Tibial artery (tissue), 4 donors: ENCODE data around the gene AKAP6.

ENCODE experiments used
- DNase-seq, 2 donors: peaks; one replicate each; pipeline ENCODE4 v3.0.0-alpha.2; 2019
- H3K27ac ChIP-seq, 2 donors: fragments of 200-600 bp; sonication (generic) in 1 of 2; 1 replicate in 1 of 2; 2 replicates in 1 of 2; pipeline ENCODE4 v1.5.1; 2018 to 2019; ENCODE audit warnings: mild to moderate bottlenecking in 1 of 2
- H3K27me3 ChIP-seq, 2 donors: fragments of 200-600 bp; sonication (generic) in 1 of 2; one replicate each; pipeline versions ENCODE4 v1.5.1 to v1.6.0; 2016 to 2019
- H3K36me3 ChIP-seq, 3 donors: fragments of 200-600 bp; sonication (generic) in 2 of 3; one replicate each; pipeline ENCODE4 v1.5.1; 2016 to 2019; ENCODE audit warnings: mild to moderate bottlenecking in 2 of 3
- H3K4me1 ChIP-seq, 4 donors: fragments of 200-600 bp; sonication (generic) in 2 of 4; 1 replicate in 3 of 4; 2 replicates in 1 of 4; pipeline ENCODE4 v1.5.1; 2016 to 2019
- H3K4me3 ChIP-seq, 2 donors: fragments of 200-600 bp; sonication (generic) in 1 of 2; 1 replicate in 1 of 2; 2 replicates in 1 of 2; pipeline ENCODE4 v1.5.1; 2018 to 2019; ENCODE audit warnings: mild to moderate bottlenecking in 2 of 2
- H3K9me3 ChIP-seq, 3 donors: fragments of 200-600 bp; sonication (generic) in 1 of 3; one replicate each; pipeline ENCODE4 v1.5.1; 2016 to 2019
- intact Hi-C: fragments of 100-400 bp; cut with DNase I; formaldehyde crosslinking; loops from one replicate; pipeline ENCODE4 v1.15.0; 2023; ENCODE audit warnings: low total_unique reads
- TF ChIP-seq, protein P1 (sequence below), 2 experiments: fragments of 200-600 bp in 1 of 2; fragments of 450-650 bp in 1 of 2; IDR thresholded peaks; one replicate each; pipeline ENCODE4 v1.5.1; 2017 to 2019; ENCODE audit warnings: antibody characterized with exemption in 2 of 2, mild to moderate bottlenecking in 1 of 2, moderate library complexity in 1 of 2

AKAP6 gene

DNA sequence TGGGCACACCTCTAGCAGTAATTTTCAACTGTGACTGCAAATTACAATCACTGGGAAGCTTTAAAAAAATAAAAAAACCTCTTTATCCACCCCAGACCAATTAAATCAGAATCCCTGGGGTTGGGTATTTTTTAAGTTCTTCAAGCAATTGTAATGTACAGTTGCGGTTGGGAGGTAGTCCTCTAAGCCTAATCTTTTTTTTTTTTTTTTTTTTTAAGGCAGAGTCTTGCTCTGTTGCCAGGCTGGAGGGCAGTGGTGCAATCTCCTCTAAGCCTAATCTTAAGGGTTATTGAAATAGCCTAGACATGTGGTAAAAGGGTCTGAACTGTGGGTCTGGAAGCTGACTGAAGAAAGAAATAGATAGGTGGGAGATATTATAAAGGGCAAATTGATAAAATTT is 230.5 kb downstream of the AKAP6 start:
- no peak overlapping the region for H3K4me3 ChIP-seq
- no peaks in the 10 kb centered on the region for H3K27me3 ChIP-seq
- peaks cover 0 to 41% (median 15%) of the 10 kb centered on the region in 4 donors for H3K4me1 ChIP-seq
- TF ChIP-seq, protein P1, sequence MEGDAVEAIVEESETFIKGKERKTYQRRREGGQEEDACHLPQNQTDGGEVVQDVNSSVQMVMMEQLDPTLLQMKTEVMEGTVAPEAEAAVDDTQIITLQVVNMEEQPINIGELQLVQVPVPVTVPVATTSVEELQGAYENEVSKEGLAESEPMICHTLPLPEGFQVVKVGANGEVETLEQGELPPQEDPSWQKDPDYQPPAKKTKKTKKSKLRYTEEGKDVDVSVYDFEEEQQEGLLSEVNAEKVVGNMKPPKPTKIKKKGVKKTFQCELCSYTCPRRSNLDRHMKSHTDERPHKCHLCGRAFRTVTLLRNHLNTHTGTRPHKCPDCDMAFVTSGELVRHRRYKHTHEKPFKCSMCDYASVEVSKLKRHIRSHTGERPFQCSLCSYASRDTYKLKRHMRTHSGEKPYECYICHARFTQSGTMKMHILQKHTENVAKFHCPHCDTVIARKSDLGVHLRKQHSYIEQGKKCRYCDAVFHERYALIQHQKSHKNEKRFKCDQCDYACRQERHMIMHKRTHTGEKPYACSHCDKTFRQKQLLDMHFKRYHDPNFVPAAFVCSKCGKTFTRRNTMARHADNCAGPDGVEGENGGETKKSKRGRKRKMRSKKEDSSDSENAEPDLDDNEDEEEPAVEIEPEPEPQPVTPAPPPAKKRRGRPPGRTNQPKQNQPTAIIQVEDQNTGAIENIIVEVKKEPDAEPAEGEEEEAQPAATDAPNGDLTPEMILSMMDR (IDR thresholded peaks at IDR 0.05) = no peak
- DNase-seq = no peak
- no peak overlapping the region for H3K27ac ChIP-seq
- H3K36me3 ChIP-seq = no peaks in the 10 kb centered on the region
- intact Hi-C loops = no loop called here
- no peaks in the 10 kb centered on the region for H3K9me3 ChIP-seq

DNA sequence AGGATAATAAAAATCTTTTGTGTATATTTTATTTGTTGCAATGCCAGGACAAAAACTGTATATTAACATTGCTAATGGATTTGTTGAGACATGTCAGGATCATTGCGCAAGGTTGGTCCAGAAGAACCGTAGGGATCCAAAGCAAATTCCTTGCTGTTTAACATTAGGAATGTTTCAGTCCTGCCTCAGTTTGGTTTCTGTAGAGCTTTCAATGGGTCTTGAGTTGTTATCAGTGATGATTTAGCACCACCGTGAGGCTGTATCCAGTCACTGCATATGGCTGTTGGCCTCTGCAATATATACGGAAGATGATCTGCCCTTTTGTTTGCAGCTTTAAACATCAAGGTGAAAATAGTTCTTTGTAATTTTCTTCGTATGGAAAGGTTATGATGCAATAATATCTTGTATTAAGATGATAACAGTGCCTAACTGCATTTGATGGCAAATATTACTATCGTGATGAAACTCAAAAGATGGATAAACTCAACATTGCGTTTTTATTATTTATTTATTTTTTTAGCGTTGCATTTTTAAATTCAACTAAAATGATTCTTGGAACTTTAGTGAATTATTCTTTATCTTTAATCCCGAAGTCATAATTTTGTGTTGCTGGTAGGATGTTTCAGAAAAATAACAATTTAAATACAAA is 231.2 kb downstream of the AKAP6 start:
- intact Hi-C loops = no loop called here
- H3K36me3 ChIP-seq = no peaks in the 10 kb centered on the region
- DNase-seq = peak; percentile 59 to 64
- no peaks in the 10 kb centered on the region for H3K9me3 ChIP-seq
- no peak overlapping the region for H3K4me3 ChIP-seq
- peaks cover 0 to 48% (median 22%) of the 10 kb centered on the region in 4 donors for H3K4me1 ChIP-seq
- no peaks in the 10 kb centered on the region for H3K27me3 ChIP-seq
- H3K27ac ChIP-seq = no peak overlapping the region
- TF ChIP-seq, protein P1 (IDR thresholded peaks at IDR 0.05) = peak; percentile 76 to 81

DNA sequence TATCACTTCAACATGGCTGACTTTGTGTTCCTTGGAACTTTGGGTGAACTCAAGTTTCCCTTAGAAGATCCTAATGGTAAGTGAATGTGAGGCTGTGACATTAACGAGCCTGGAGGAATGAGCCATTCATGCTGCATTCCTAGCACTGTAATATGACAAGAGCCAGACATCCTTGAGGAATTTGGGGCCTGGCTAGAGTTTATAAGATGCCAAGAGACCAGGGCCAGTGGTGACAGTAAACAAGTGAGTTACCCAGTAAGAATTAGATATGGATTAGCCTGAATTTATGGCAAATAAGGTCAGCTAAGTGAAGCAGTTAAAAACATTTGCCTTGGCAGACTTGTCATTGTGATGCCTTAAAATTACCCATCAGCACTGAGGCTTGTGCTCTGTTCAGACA is 232.4 kb downstream of the AKAP6 start:
- Histone ChIP-seq H3K36me3 (no peaks in the 10 kb centered on the region), H3K27me3 (no peaks in the 10 kb centered on the region), H3K27ac (peak overlapping the region; percentile 1 to 38), H3K4me1 (peaks cover 0 to 56% (median 26%) of the 10 kb centered on the region in 4 donors), H3K4me3 (no peak overlapping the region), H3K9me3 (no peaks in the 10 kb centered on the region)
- DNase-seq = no peak
- TF ChIP-seq, protein P1 (IDR thresholded peaks at IDR 0.05) = no peak
- intact Hi-C loops = no loop called here

DNA sequence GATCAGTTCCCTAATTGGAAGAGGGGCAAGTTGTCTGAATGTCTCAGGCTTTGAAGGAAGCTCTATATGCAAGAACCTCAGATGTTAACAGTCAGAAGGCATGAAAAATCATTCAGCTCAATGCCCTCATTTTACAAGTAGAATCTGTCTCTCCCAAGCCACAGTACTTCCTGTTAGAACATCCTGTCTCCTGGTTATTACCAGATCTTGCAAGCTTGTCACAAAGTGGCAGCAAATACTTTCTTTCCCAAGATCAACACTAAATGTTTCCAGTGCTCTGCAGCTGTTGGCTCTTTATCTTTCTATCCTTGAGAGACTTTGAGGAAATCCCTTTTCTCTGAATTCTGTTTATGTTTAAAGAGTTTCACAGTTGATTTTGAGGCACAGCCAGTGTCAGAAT is 235.5 kb downstream of the AKAP6 start:
- H3K36me3 ChIP-seq = no peaks in the 10 kb centered on the region
- TF ChIP-seq, protein P1 (IDR thresholded peaks at IDR 0.05) = no peak
- no peak for DNase-seq
- H3K27ac ChIP-seq = peak overlapping the region; percentile 60 to 65
- no peak overlapping the region for H3K4me3 ChIP-seq
- H3K9me3 ChIP-seq = no peaks in the 10 kb centered on the region
- H3K4me1 ChIP-seq = peaks cover 0 to 64% (median 24%) of the 10 kb centered on the region in 4 donors
- H3K27me3 ChIP-seq = no peaks in the 10 kb centered on the region
- intact Hi-C loops = no loop called here

DNA sequence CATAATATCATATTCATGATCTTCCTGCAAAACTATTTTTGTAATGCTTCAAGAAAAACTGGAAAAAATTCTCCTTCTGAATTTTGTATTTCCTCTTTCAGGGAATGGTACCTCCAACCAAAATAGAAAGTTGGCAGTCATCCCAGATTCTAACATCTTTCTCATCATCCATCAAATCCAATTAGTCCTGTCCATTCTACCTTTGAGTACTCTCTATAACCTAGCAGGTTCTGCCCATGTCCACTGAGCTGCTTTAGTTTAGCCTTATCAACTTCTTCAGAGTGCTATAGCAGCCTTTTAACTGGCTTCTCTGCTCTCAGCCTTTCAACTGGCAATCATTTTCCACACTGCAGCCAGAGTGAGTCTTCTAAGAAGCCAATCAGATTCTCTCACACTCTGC is 236.2 kb downstream of the AKAP6 start:
- TF ChIP-seq, protein P1 (IDR thresholded peaks at IDR 0.05) = no peak
- H3K27ac ChIP-seq = peak overlapping the region; percentile 60 to 65

More for the DNA sequence above, 236.2 kb downstream of the AKAP6 start:
- intact Hi-C loops = no loop called here
- Histone ChIP-seq H3K4me3 (no peak overlapping the region), H3K27me3 (no peaks in the 10 kb centered on the region), H3K9me3 (no peaks in the 10 kb centered on the region), H3K4me1 (peaks cover 0 to 58% (median 20%) of the 10 kb centered on the region in 4 donors), H3K36me3 (no peaks in the 10 kb centered on the region)
- no peak for DNase-seq
